GM18519 (cell line): ENCODE data around the gene GPALPP1.
"Not testable (repeated sequence)": the region's sequence is repeated elsewhere in the genome, so short reads cannot be mapped to it uniquely, and the experiment has no call there.

Source experiments
- ATAC-seq: cut with Tn5 transposase; IDR thresholded peaks from one replicate; pipeline ENCODE4 v1.9.1; 2021; ENCODE audit warnings: mild to moderate bottlenecking, moderate library complexity; ENCODE audit not compliant: unreplicated experiment, low FRiP score

The GPALPP1 gene

GRCh38 chr13:44989071-44989889 is at the start of gene GPALPP1, which contains the start of gene NUFIP1:
Gene GPALPP1, plus strand, starts transcription at chr13:44989538. Its CDS starts 117 bp downstream, at chr13:44989655.
Gene NUFIP1, minus strand, starts transcription at chr13:44989471. Its CDS starts 35 bp downstream, at chr13:44989436.
- ATAC-seq, result peak; percentile 88

- ATAC-seq, result not testable (repeated sequence)
Observed at GRCh38 chr13:44943411-44943810, 45.9 kb upstream of the GPALPP1 start.

GRCh38 chr13:44951184-44951583 is 38.2 kb upstream of the GPALPP1 start:
- ATAC-seq, result no peak

GRCh38 chr13:44952671-44953070 is 36.7 kb upstream of the GPALPP1 start:
- ATAC-seq, result no peak

GRCh38 chr13:44954224-44954623 is 35.1 kb upstream of the GPALPP1 start:
- no peak for ATAC-seq

- ATAC-seq, result no peak
Observed at GRCh38 chr13:44955406-44955805, 33.9 kb upstream of the GPALPP1 start.

- ATAC-seq, result no peak
Observed at GRCh38 chr13:44961997-44962396, 27.3 kb upstream of the GPALPP1 start.

- no peak for ATAC-seq
Observed at GRCh38 chr13:44967704-44968433, 21.5 kb upstream of the GPALPP1 start.

- ATAC-seq, result no peak
Observed at GRCh38 chr13:44968434-44968815, 20.9 kb upstream of the GPALPP1 start.

GRCh38 chr13:44969551-44970484 is 19.5 kb upstream of the GPALPP1 start:
- ATAC-seq, result no peak

- ATAC-seq, result no peak
Observed at GRCh38 chr13:44971656-44972595, 17.4 kb upstream of the GPALPP1 start.

- ATAC-seq, result no peak
Observed at GRCh38 chr13:44972956-44973581, 16.3 kb upstream of the GPALPP1 start.

- no peak for ATAC-seq
Observed at GRCh38 chr13:44974056-44974793, 15.1 kb upstream of the GPALPP1 start.

- ATAC-seq, result no peak
Observed at GRCh38 chr13:44976196-44976595, 13.1 kb upstream of the GPALPP1 start.

GRCh38 chr13:44976949-44977583 is 12.3 kb upstream of the GPALPP1 start:
- no peak for ATAC-seq

GRCh38 chr13:44978328-44978727 is 11.0 kb upstream of the GPALPP1 start:
- ATAC-seq, result no peak

- no peak for ATAC-seq
Observed at GRCh38 chr13:44989941-44990340, 603 bp downstream of the GPALPP1 start.

GRCh38 chr13:45003417-45003816 is 14.1 kb downstream of the GPALPP1 start:
- ATAC-seq, result no peak
